H1 (cell line): ENCODE results near the gene DUOXA2. TPM values are rescaled to one million over a fixed set of nuclear protein-coding genes. Genes with fewer than 3 reads are reported as not detected.

Source experiments
- CTCF ChIA-PET: fragments of 300-600 bp; sonication (Branson Sonifier 250); formaldehyde crosslinking; loops from one replicate; lab custom pipeline; 2021; ENCODE audit not compliant: partially characterized antibody; lab: Charles Lee
- POLR2A ChIA-PET: fragments of 300-600 bp; sonication (Branson Sonifier 250); formaldehyde crosslinking; loops from one replicate; lab custom pipeline; 2021; ENCODE audit warnings: inconsistent platforms; ENCODE audit not compliant: partially characterized antibody; lab: Charles Lee
- DNase-seq, 2 experiments: peaks; one replicate each; pipeline versions ENCODE4 v3.0.0 to v3.0.0-alpha.2; 2010 to 2022; ENCODE audit warnings: low spot score in 2 of 2, low read depth in 1 of 2, mixed read lengths in 1 of 2
- FAIRE-seq: peaks from 2 replicates; lab custom pipeline; 2011; peaks lifted over from hg19 to GRCh38; lab: Jason Lieb, UNC
- H2AFZ ChIP-seq: 2 replicates; pipeline ENCODE4 v1.8.1; 2012; ENCODE audit warnings: low read length, inconsistent platforms
- H2AK5ac ChIP-seq: 2 replicates; pipeline ENCODE4 v1.6.1; 2013; ENCODE audit warnings: low read depth, low read length
- H2BK120ac ChIP-seq: replicated peaks from 2 replicates; pipeline ENCODE3; 2013; ENCODE audit warnings: low read depth, low read length, inconsistent platforms
- H2BK12ac ChIP-seq: 2 replicates; pipeline ENCODE4 v1.6.1; 2013; ENCODE audit warnings: low read depth, low read length
- H2BK15ac ChIP-seq: 2 replicates; pipeline ENCODE4 v1.6.1; 2013; ENCODE audit warnings: low read length
- H2BK20ac ChIP-seq: 2 replicates; pipeline ENCODE4 v1.6.1; 2013; ENCODE audit warnings: low read length
- H2BK5ac ChIP-seq: 2 replicates; pipeline ENCODE4 v1.6.1; 2013; ENCODE audit warnings: low read depth, low read length
- H3K14ac ChIP-seq: 2 replicates; pipeline ENCODE4 v1.6.1; 2013; ENCODE audit warnings: inconsistent platforms; ENCODE audit not compliant: insufficient read length
- H3K18ac ChIP-seq: 2 replicates; pipeline ENCODE4 v1.6.1; 2013; ENCODE audit warnings: low read length; ENCODE audit errors: extremely low read depth
- H3K23ac ChIP-seq: 2 replicates; pipeline ENCODE4 v1.6.1; 2013; ENCODE audit warnings: inconsistent platforms; ENCODE audit not compliant: insufficient read length
- H3K23me2 ChIP-seq: 2 replicates; pipeline ENCODE4 v1.6.1; 2013; ENCODE audit warnings: low read depth, low read length
- H3K27ac ChIP-seq: 2 replicates; pipeline ENCODE4 v1.6.1; 2011; ENCODE audit warnings: low read depth, low read length, inconsistent platforms
- H3K27me3 ChIP-seq, 4 experiments: replicated peaks in 1 of 4; 1 replicate in 1 of 4; 2 replicates in 3 of 4; pipeline versions ENCODE4 v1.6.1 to v1.8.1; 2011 to 2013; ENCODE audit warnings: low read length in 3 of 4, mild to moderate bottlenecking in 3 of 4, inconsistent platforms in 2 of 4, mixed read lengths in 2 of 4, moderate library complexity in 1 of 4; ENCODE audit not compliant: control insufficient read depth in 3 of 4, insufficient read depth in 3 of 4; ENCODE audit errors: extremely low read depth in 1 of 4
- H3K36me3 ChIP-seq, 4 experiments: 2 replicates each; pipeline versions ENCODE4 v1.6.1 to v1.8.1; 2011 to 2013; ENCODE audit warnings: mild to moderate bottlenecking in 4 of 4, low read length in 3 of 4, moderate library complexity in 2 of 4, control low read depth in 1 of 4, inconsistent platforms in 1 of 4; ENCODE audit not compliant: insufficient read depth in 4 of 4, control insufficient read depth in 2 of 4
- H3K4ac ChIP-seq: replicated peaks from 2 replicates; pipeline ENCODE3; 2013; ENCODE audit warnings: low read length, low read depth, mixed read lengths, inconsistent platforms; ENCODE audit not compliant: insufficient read length
- H3K4me1 ChIP-seq, 4 experiments: replicated peaks in 1 of 4; 1 replicate in 1 of 4; 2 replicates in 3 of 4; pipeline versions ENCODE4 v1.6.1 to v1.8.1; 2011 to 2013; ENCODE audit warnings: low read length in 3 of 4, inconsistent platforms in 2 of 4, mixed read lengths in 1 of 4; ENCODE audit not compliant: insufficient read depth in 4 of 4, control insufficient read depth in 3 of 4
- H3K4me2 ChIP-seq, 2 experiments: 2 replicates each; pipeline versions ENCODE4 v1.6.1 to v1.8.1; 2011 to 2013; ENCODE audit warnings: low read depth in 2 of 2, low read length in 2 of 2, control low read depth in 1 of 2, inconsistent platforms in 1 of 2, mild to moderate bottlenecking in 1 of 2; ENCODE audit not compliant: insufficient read depth in 1 of 2
- H3K4me3 ChIP-seq, 4 experiments: fragments of 200-600, 300-600 bp in 1 of 4; sonication (generic), shearing (Covaris generic), sonication (Bioruptor Twin) in 1 of 4; 2 replicates each; pipeline versions ENCODE4 v1.5.1 to v1.8.1; 2011 to 2016; ENCODE audit warnings: low read length in 4 of 4, low read depth in 3 of 4, control low read depth in 2 of 4, inconsistent platforms in 2 of 4, mild to moderate bottlenecking in 2 of 4, mixed read lengths in 1 of 4, moderate library complexity in 1 of 4; ENCODE audit not compliant: insufficient read depth in 2 of 4; ENCODE audit errors: extremely low read depth in 1 of 4
- H3K56ac ChIP-seq: replicated peaks from 2 replicates; pipeline ENCODE3; 2013; ENCODE audit warnings: low read depth, mild to moderate bottlenecking, mixed read lengths, low read length, inconsistent platforms; ENCODE audit not compliant: insufficient read length
- H3K79me1 ChIP-seq: 2 replicates; pipeline ENCODE4 v1.6.1; 2013; ENCODE audit warnings: low read depth, low read length, control low read depth
- H3K79me2 ChIP-seq, 2 experiments: 2 replicates each; pipeline versions ENCODE4 v1.6.1 to v1.8.1; 2012 to 2013; ENCODE audit warnings: low read length in 2 of 2, mild to moderate bottlenecking in 2 of 2, inconsistent platforms in 1 of 2; ENCODE audit not compliant: insufficient read depth in 2 of 2, control insufficient read depth in 1 of 2
- H3K9ac ChIP-seq, 4 experiments: replicated peaks in 1 of 4; 1 replicate in 1 of 4; 2 replicates in 3 of 4; pipeline versions ENCODE4 v1.6.1 to v1.8.1; 2011 to 2013; ENCODE audit warnings: low read depth in 3 of 4, low read length in 3 of 4, control low read depth in 2 of 4, mild to moderate bottlenecking in 2 of 4, moderate library complexity in 2 of 4, inconsistent platforms in 1 of 4; ENCODE audit errors: extremely low read depth in 1 of 4
- H3K9me3 ChIP-seq, 2 experiments: 2 replicates each; pipeline versions ENCODE4 v1.6.1 to v1.8.1; 2012 to 2013; ENCODE audit warnings: mild to moderate bottlenecking in 2 of 2, moderate library complexity in 2 of 2, control low read depth in 1 of 2, inconsistent platforms in 1 of 2, low read depth in 1 of 2, low read length in 1 of 2, mixed read lengths in 1 of 2; ENCODE audit not compliant: insufficient read depth in 2 of 2
- H4K20me1 ChIP-seq, 2 experiments: replicated peaks in 1 of 2; 2 replicates each; pipeline versions ENCODE3 to v1.8.1; 2011 to 2013; ENCODE audit warnings: inconsistent platforms in 2 of 2, low read length in 2 of 2, mild to moderate bottlenecking in 1 of 2; ENCODE audit not compliant: insufficient read depth in 2 of 2, control insufficient read depth in 1 of 2
- H4K5ac ChIP-seq: 2 replicates; pipeline ENCODE4 v1.6.1; 2013; ENCODE audit warnings: low read length, low read depth, mixed read lengths, inconsistent platforms; ENCODE audit not compliant: insufficient read length
- H4K8ac ChIP-seq: 2 replicates; pipeline ENCODE4 v1.8.0; 2013; ENCODE audit warnings: mild to moderate bottlenecking, moderate library complexity, low read length, inconsistent platforms; ENCODE audit not compliant: insufficient read depth; ENCODE audit errors: extremely low read depth
- H4K91ac ChIP-seq: replicated peaks from 2 replicates; pipeline ENCODE3; 2013; ENCODE audit warnings: low read length, mixed read lengths, inconsistent platforms; ENCODE audit not compliant: insufficient read length
- EGR1 ChIP-seq: IDR thresholded peaks from 2 replicates; pipeline ENCODE4 v1.6.1; 2011; ENCODE audit warnings: low read depth, low read length, borderline replicate concordance
- JUN ChIP-seq: IDR thresholded peaks from 2 replicates; pipeline ENCODE4 v1.6.1; 2011; ENCODE audit warnings: low read depth, mild to moderate bottlenecking, improper control_type of control experiment, low read length
- NRF1 ChIP-seq: IDR thresholded peaks from 2 replicates; pipeline ENCODE4 v1.6.1; 2011; ENCODE audit warnings: mild to moderate bottlenecking, low read depth, low read length, improper control_type of control experiment
- POLR2A ChIP-seq, 2 experiments: IDR thresholded peaks; 1 replicate in 1 of 2; 2 replicates in 1 of 2; pipeline ENCODE4 v1.6.1; 2011; ENCODE audit warnings: low read depth in 2 of 2, low read length in 2 of 2, mild to moderate bottlenecking in 2 of 2; ENCODE audit errors: control extremely low read depth in 1 of 2
- POLR2AphosphoS5 ChIP-seq: IDR thresholded peaks from 2 replicates; pipeline ENCODE4 v1.6.1; 2011; ENCODE audit warnings: low read depth, low read length
- POU5F1 ChIP-seq: IDR thresholded peaks from 2 replicates; pipeline ENCODE4 v1.6.1; 2011; ENCODE audit warnings: low read depth, mild to moderate bottlenecking, low read length, moderate library complexity
- RAD21 ChIP-seq, 2 experiments: IDR thresholded peaks in 1 of 2; conservative IDR thresholded peaks in 1 of 2; 2 replicates each; pipeline ENCODE4 v1.6.1; 2011; ENCODE audit warnings: low read depth in 2 of 2, low read length in 2 of 2, improper control_type of control experiment in 1 of 2, inconsistent platforms in 1 of 2, mild to moderate bottlenecking in 1 of 2, moderate library complexity in 1 of 2
- RBBP5 ChIP-seq: IDR thresholded peaks from 2 replicates; pipeline ENCODE4 v1.7.1; 2012; ENCODE audit warnings: low read depth, mild to moderate bottlenecking, inconsistent platforms, low read length, moderate library complexity, borderline replicate concordance
- SP1 ChIP-seq: IDR thresholded peaks from 2 replicates; pipeline ENCODE4 v1.6.1; 2011; ENCODE audit warnings: low read depth, low read length
- SRF ChIP-seq: IDR thresholded peaks from 2 replicates; pipeline ENCODE4 v1.6.1; 2011; ENCODE audit warnings: mild to moderate bottlenecking, low read depth, low read length, moderate library complexity
- WGBS, 2 experiments: shearing (Covaris generic) in 1 of 2; methylation state at CpG; one replicate each; pipeline versions ENCODE4 v1.1.6 to v1.1.7; 2013 to 2015; ENCODE audit warnings: low lambda C conversion rate in 2 of 2, mixed read lengths in 2 of 2, inconsistent platforms in 1 of 2, low coverage in 1 of 2, missing lambda C conversion rate in 1 of 2; ENCODE audit not compliant: insufficient replicate concordance in 2 of 2, insufficient coverage in 1 of 2, insufficient read length in 1 of 2; ENCODE audit errors: extremely low coverage in 1 of 2, missing lambda C conversion rate in 1 of 2; 5-methylcytosine and 5-hydroxymethylcytosine counted together
- polyA plus RNA-seq, 7 experiments: library from polyadenylated mRNA; depleted of rRNA in 3 of 7; stranded (reverse) in 5 of 7; unstranded in 2 of 7; fragments of >200 nt in 5 of 7; fragments of 200-250 nt in 2 of 7; gene quantifications; 1 replicate in 5 of 7; 2 replicates in 1 of 7; 4 replicates in 1 of 7; pipeline versions ENCODE4 v1.2.1 to v1.2.3, GENCODE V29; 2011 to 2013; ENCODE audit warnings: missing spikeins in 2 of 7, mixed read lengths in 2 of 7
- total RNA-seq: library from RNA; stranded (reverse); fragmentation: NEBNext Ultra II Directional; extraction: Animal tissue kit (Norgen Biotek cat#: 25700); gene quantifications from 2 replicates; pipeline ENCODE4 v1.2.1, GENCODE V29; 2021

The DUOXA2 gene
- total and polyA plus RNA-seq, 2 of the 8 experiments (the other 6 are each of a cell fraction or from before 2014, with no cell fraction given), result 0.05 TPM; not detected in 1

GRCh38 chr15:45150997-45151396 is 36.9 kb downstream of the DUOXA2 start:
- TF ChIP-seq JUN (no peak), POLR2AphosphoS5 (no peak), POU5F1 (no peak), RBBP5 (no peak), NRF1 (no peak), SP1 (no peak), RAD21 (IDR thresholded peaks at IDR 0.05 in 1 of 2, conservative IDR thresholded peaks at IDR 0.05 in 1 of 2; ENCODE audit: low read depth in 2 of 2, low read length in 2 of 2) (no peak), SRF (no peak), EGR1 (no peak), POLR2A (IDR thresholded peaks at IDR 0.05; ENCODE audit: control extremely low read depth in 1 of 2, low read depth in 2 of 2, low read length in 2 of 2) (no peak)
- TF ChIP-seq, all 59 proteins: peak for 0
- no peaks in the 10 kb centered on the region for H3K79me2 ChIP-seq
- H3K27me3 ChIP-seq, result peaks cover 0 to 2% (median 0%) of the 10 kb centered on the region in 4 experiments; a peak in 1 of 7 replicates
- no peak overlapping the region for H4K5ac ChIP-seq
- H3K18ac ChIP-seq, result no peak overlapping the region
- no peak for FAIRE-seq
- H3K23me2 ChIP-seq, result no peaks in the 10 kb centered on the region
- no peak overlapping the region for H2BK5ac ChIP-seq
- no peak overlapping the region for H3K56ac ChIP-seq
- 85% methylated on average over 6 of the region's 6 CpGs; no CpG with 5 or more reads in 1 of the 2 experiments for WGBS, 2 experiments
- H2BK15ac ChIP-seq, result no peak overlapping the region
- H3K4ac ChIP-seq, result no peak overlapping the region
- no peak overlapping the region for H3K14ac ChIP-seq
- CTCF ChIA-PET, result interaction anchor here (1.0 to 3.4 kb wide), 3 partner anchors 11 to 55 kb away, joined by 3 to 27 read pairs (median 4); no protein-coding TSS in a partner anchor
- no peaks in the 10 kb centered on the region; a peak in 1 of 7 replicates for H3K4me1 ChIP-seq
- no peaks in the 10 kb centered on the region for H4K20me1 ChIP-seq
- H3K9ac ChIP-seq, result no peak overlapping the region
- H4K91ac ChIP-seq, result no peak overlapping the region
- no peak overlapping the region for H2BK12ac ChIP-seq
- POLR2A ChIA-PET, result interaction anchor here (0.5 to 1.6 kb wide), 4 partner anchors 9 to 35 kb away, joined by 3 to 6 read pairs (median 4); no protein-coding TSS in a partner anchor
- H3K79me1 ChIP-seq, result no peaks in the 10 kb centered on the region
- no peak overlapping the region for H2BK120ac ChIP-seq
- no peak overlapping the region for H2AK5ac ChIP-seq
- H3K4me2 ChIP-seq, result no peak overlapping the region
- DNase-seq, result no peak
- H3K23ac ChIP-seq, result no peak overlapping the region
- no peak overlapping the region for H2BK20ac ChIP-seq
- no peak overlapping the region for H4K8ac ChIP-seq
- no peak overlapping the region for H3K27ac ChIP-seq
- H3K9me3 ChIP-seq, result no peaks in the 10 kb centered on the region
- no peaks in the 10 kb centered on the region for H3K36me3 ChIP-seq
- no peak overlapping the region for H3K4me3 ChIP-seq
- H2AFZ ChIP-seq, result no peak overlapping the region
